ENCODE measurements around the gene ANKEF1. TPM values are rescaled to one million over a fixed set of nuclear protein-coding genes. Genes with fewer than 3 reads are reported as not detected.

Gene ANKEF1
- total RNA-seq, 2 donors from 2014 or later: 4.2 to 5.8 TPM

DNA sequence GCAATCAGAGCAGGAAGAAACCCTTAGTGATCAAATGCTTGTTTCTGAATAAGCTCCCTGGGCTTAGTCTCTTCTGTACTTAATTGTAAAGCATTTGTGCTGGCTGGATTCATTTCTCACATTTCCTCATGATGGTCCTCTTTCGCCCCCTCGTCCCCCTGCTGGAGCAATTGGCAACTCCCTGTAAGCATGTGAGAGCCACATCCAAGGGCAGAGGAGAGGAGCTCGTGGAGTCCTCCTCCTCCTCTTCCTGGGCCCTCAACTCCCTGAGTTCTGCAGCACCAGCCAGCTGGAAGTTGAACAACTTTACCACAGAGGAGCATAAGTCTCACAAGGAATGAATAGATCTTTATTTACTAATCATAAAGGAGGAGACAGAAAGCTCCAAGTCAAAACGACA, 12.6 kb downstream of the ANKEF1 start:
- DNase-seq (no peak), ATAC-seq (replicated peaks in 1 of 2) (no peak)
- no peak overlapping the region for H3K27ac Mint-ChIP-seq
- no peaks in the 10 kb centered on the region for H3K27me3 Mint-ChIP-seq (ENCODE audit: low read depth)
- H3K36me3 Mint-ChIP-seq (ENCODE audit: insufficient read depth in 2 of 2): peaks cover 0 to 2% of the 10 kb centered on the region in 2 donors
- no peaks in the 10 kb centered on the region for H3K4me1 Mint-ChIP-seq (ENCODE audit: low read depth)
- H3K9me3 Mint-ChIP-seq: no peaks in the 10 kb centered on the region
- H3K4me3 Mint-ChIP-seq: no peak overlapping the region

DNA sequence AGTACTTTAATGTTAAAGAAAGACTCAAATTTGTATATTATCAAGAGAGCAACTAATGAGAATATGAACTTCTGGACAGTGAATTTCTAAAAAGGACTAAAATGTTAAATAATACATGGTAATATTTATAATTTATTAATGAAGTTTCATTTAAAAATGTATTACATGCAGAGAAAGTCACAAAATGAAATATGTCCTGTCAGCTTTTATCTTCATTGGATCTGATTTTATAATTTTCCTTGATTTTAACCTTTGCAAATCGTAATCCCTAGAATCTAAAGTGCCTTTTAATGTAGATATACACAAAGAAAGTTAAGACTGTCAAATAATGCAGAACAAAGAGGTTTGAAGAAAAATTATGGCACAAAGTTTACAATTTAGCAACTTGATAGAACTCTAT, 16.4 kb downstream of the ANKEF1 start:
- DNase-seq: no peak
- Mint-ChIP-seq H3K36me3 (ENCODE audit: insufficient read depth in 2 of 2) (no peaks in the 10 kb centered on the region), H3K4me1 (ENCODE audit: low read depth) (no peaks in the 10 kb centered on the region), H3K4me3 (no peak overlapping the region), H3K9me3 (no peaks in the 10 kb centered on the region), H3K27me3 (ENCODE audit: low read depth) (no peaks in the 10 kb centered on the region), H3K27ac (no peak overlapping the region)
- no peak for ATAC-seq (replicated peaks in 1 of 2)

DNA sequence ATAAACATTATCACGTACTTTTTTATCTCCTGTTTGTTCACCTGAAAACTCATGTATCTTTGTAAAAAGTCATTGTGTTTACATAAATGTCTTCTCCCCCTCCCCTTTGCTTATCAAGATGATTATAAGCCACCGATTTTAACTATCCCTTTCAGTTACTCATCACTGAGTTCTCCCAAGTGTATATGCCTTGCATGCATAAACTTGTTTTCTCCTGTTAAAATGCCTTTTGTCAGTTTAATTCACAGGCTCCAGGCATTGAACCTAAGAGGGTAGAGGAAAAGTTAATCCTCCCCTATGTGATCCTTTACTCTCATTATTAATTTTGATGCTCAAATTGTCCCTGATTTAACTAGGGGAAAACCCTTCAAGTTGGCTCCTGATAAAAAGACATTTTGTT, 24.2 kb downstream of the ANKEF1 start:
- Mint-ChIP-seq H3K9me3 (no peaks in the 10 kb centered on the region), H3K27me3 (ENCODE audit: low read depth) (peaks cover 5% of the 10 kb centered on the region), H3K4me1 (ENCODE audit: low read depth) (no peaks in the 10 kb centered on the region), H3K36me3 (ENCODE audit: insufficient read depth in 2 of 2) (no peaks in the 10 kb centered on the region), H3K4me3 (no peak overlapping the region), H3K27ac (no peak overlapping the region)
- ATAC-seq (replicated peaks in 1 of 2) (no peak), DNase-seq (no peak)

DNA sequence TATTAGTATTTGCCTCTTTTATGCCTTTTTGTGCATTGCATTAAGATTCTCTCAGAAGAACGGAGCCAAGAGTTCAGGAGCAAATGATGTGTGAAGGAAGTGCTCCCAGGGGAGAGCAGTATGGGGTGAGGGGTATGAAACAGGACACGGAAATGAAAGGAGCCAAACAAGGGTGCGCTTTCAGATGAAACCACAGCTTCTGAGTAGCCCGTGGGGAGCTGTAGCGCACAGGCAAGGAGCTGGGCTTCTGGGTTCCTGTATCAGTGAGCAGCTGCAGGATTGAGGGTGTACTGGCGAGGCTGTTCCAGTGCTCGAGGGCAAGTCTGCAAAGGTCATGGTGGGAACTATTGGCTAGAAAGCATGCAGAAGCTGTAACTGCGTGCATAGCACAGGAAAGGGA, 25.4 kb downstream of the ANKEF1 start:
- DNase-seq: no peak
- H3K36me3 Mint-ChIP-seq (ENCODE audit: insufficient read depth in 2 of 2): no peaks in the 10 kb centered on the region
- no peak overlapping the region for H3K27ac Mint-ChIP-seq
- H3K4me3 Mint-ChIP-seq: no peak overlapping the region
- H3K27me3 Mint-ChIP-seq (ENCODE audit: low read depth): peaks cover 12% of the 10 kb centered on the region
- no peaks in the 10 kb centered on the region for H3K9me3 Mint-ChIP-seq
- no peaks in the 10 kb centered on the region for H3K4me1 Mint-ChIP-seq (ENCODE audit: low read depth)
- no peak for ATAC-seq (replicated peaks in 1 of 2)

DNA sequence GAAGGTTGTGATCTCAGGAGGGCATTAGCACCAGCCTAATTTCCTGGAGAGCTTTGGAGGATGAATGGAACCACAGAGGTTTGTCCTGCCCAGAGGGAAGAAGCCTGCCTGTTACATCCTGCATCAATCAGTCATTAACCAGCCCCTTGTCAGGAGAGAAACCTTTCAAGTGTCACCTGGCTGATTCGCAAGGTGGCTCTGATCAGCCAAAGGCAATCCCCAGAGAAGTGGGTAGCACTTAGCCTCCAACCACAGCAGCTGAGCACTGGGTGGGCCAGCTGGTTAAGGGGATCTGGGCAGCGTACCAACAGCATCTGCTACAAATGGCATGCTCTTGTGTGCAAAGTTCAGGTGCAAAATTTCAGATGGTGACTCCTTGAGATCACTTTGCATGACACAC, 26.9 kb downstream of the ANKEF1 start:
- Mint-ChIP-seq H3K9me3 (no peaks in the 10 kb centered on the region), H3K27me3 (ENCODE audit: low read depth) (peaks cover 17% of the 10 kb centered on the region), H3K36me3 (ENCODE audit: insufficient read depth in 2 of 2) (no peaks in the 10 kb centered on the region), H3K4me3 (no peak overlapping the region), H3K27ac (no peak overlapping the region), H3K4me1 (ENCODE audit: low read depth) (no peaks in the 10 kb centered on the region)
- no peak for ATAC-seq (replicated peaks in 1 of 2)
- no peak for DNase-seq

DNA sequence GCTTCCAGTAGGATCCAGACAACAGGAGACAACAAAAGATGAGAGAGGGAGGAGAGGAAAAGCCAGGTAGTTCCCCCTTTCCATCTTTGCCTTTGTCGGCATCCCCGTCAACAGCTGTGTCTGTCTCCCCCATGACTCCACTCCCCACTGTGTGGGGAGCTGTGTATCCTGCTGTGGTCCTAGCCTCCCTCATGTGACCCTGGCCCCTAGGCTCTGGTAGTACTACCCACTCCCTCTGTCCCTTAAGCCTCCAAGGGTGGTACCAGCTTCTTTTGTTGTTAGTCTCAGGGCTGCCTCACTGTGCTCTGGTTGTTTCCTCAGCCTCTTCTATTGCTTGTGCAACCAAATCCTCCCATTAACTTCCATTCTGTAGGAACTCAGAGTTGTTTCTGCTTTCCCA, 28.7 kb downstream of the ANKEF1 start:
- ATAC-seq (replicated peaks in 1 of 2): no peak
- no peaks in the 10 kb centered on the region for H3K9me3 Mint-ChIP-seq
- no peak overlapping the region for H3K4me3 Mint-ChIP-seq
- peaks cover 19% of the 10 kb centered on the region for H3K27me3 Mint-ChIP-seq (ENCODE audit: low read depth)
- no peaks in the 10 kb centered on the region for H3K4me1 Mint-ChIP-seq (ENCODE audit: low read depth)
- no peaks in the 10 kb centered on the region for H3K36me3 Mint-ChIP-seq (ENCODE audit: insufficient read depth in 2 of 2)
- DNase-seq: no peak
- no peak overlapping the region for H3K27ac Mint-ChIP-seq

DNA sequence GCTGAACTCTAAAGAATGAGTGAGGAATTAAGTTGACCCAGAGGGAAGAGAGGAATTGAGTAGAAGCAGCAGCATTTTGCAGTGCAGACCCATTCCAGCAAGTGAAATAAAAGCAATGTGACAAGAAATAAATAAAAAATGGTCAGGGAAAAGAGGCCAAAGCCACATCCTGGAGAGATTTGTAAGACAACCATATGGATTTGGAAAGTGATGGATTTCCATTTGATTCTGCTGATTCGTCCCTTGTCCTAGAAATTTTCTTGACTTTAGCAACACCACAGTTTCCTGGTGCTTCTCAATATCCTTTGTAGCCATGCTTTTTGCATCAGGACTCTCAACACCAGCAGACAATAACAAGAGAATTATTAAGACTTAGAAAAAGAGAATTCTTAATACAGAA, 29.8 kb downstream of the ANKEF1 start:
- H3K4me3 Mint-ChIP-seq: no peak overlapping the region
- no peak for DNase-seq
- no peak overlapping the region for H3K27ac Mint-ChIP-seq
- ATAC-seq (replicated peaks in 1 of 2): no peak
- peaks cover 0 to 4% of the 10 kb centered on the region in 2 donors for H3K9me3 Mint-ChIP-seq
- H3K4me1 Mint-ChIP-seq (ENCODE audit: low read depth): no peaks in the 10 kb centered on the region
- peaks cover 24% of the 10 kb centered on the region for H3K27me3 Mint-ChIP-seq (ENCODE audit: low read depth)
- no peaks in the 10 kb centered on the region for H3K36me3 Mint-ChIP-seq (ENCODE audit: insufficient read depth in 2 of 2)

DNA sequence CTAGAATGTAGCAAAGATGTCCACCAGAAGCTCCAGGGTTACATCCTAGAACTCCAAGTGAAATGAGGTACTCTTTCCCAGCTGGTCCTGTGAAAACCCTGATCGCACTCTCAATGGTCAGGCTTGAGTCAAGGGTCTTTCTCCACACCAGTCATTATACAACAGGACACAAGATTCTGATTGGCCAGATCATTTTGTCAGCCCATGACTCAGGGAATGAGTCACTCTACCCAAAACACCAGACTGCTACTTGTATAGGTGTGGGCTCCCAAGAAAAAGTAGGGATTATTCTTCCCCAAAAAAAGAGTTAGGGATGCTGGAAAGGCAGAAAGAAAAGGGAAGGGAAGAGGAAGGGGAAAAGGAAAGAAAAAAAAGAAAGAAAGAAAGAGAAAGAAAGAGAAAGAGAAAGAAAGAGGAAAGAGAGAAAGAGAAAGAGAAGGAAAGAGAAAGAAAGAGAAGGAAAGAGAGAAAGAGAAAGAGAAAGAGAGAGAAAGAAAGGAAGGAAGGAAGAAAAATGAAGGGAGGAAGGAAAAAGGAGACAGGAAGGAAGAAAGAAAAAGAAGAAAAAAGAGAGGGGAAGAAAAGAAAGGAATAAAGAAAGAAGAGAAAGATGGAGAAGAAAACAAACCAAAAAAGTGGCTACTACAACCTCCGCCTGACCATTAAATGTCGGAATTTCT, 30.5 kb downstream of the ANKEF1 start:
- Mint-ChIP-seq H3K27me3 (ENCODE audit: low read depth) (peaks cover 24% of the 10 kb centered on the region), H3K9me3 (peaks cover 2 to 4% of the 10 kb centered on the region in 2 donors), H3K4me1 (ENCODE audit: low read depth) (no peaks in the 10 kb centered on the region), H3K4me3 (no peak overlapping the region), H3K27ac (no peak overlapping the region), H3K36me3 (ENCODE audit: insufficient read depth in 2 of 2) (no peaks in the 10 kb centered on the region)
- DNase-seq (no peak), ATAC-seq (replicated peaks in 1 of 2) (peak in 1 of 2 donors; percentile 33)

DNA sequence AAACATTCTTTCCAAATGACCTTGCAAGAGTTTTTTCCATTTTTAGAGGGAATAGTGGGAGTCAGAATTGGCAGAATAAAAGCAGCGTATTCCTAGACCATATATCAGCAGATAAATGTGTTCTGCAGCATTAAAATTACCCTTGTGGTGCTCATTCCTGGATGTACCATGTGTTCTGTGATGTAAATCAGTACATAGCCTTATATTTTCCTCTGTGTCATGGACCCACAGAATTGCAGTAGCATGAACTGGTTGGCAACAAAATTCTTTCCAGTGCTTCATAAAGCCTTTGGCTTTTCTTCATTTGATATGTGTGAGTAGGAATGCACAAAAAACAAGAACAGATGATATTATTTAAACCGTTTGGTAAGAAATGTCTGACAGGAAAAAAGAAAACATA, 32.5 kb downstream of the ANKEF1 start:
- no peak for ATAC-seq (replicated peaks in 1 of 2)
- peaks cover 2 to 4% of the 10 kb centered on the region in 2 donors for H3K9me3 Mint-ChIP-seq
- no peak overlapping the region for H3K27ac Mint-ChIP-seq
- H3K27me3 Mint-ChIP-seq (ENCODE audit: low read depth): peaks cover 24% of the 10 kb centered on the region
- H3K36me3 Mint-ChIP-seq (ENCODE audit: insufficient read depth in 2 of 2): no peaks in the 10 kb centered on the region
- H3K4me1 Mint-ChIP-seq (ENCODE audit: low read depth): no peaks in the 10 kb centered on the region
- H3K4me3 Mint-ChIP-seq: no peak overlapping the region
- no peak for DNase-seq

DNA sequence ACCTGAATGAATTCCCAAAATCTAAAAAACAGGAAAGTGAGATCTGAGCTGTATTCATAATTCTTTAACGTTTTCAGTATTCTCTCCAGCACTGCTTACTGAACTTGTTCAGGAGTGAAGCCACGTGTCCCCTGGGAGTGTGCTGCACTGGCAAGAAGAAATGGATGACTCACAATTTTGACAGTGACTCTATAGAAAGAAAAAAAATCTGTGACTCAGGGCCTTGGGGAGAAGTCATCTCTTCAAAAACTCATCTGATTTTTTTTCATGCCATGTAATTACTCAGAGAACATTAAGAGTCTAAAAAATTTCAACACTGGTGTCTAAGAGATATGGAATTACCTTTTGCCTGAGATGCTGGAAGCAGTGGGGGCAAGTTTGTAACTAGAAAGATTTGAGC, 39.7 kb downstream of the ANKEF1 start:
- no peak for DNase-seq
- Mint-ChIP-seq H3K4me1 (ENCODE audit: low read depth) (no peaks in the 10 kb centered on the region), H3K27ac (peak overlapping the region; percentile 79), H3K27me3 (ENCODE audit: low read depth) (peaks cover 13% of the 10 kb centered on the region), H3K36me3 (ENCODE audit: insufficient read depth in 2 of 2) (no peaks in the 10 kb centered on the region), H3K9me3 (peaks cover 0 to 2% of the 10 kb centered on the region in 2 donors), H3K4me3 (no peak overlapping the region)
- peak; percentile 46 to 58 for ATAC-seq (replicated peaks in 1 of 2)

DNA sequence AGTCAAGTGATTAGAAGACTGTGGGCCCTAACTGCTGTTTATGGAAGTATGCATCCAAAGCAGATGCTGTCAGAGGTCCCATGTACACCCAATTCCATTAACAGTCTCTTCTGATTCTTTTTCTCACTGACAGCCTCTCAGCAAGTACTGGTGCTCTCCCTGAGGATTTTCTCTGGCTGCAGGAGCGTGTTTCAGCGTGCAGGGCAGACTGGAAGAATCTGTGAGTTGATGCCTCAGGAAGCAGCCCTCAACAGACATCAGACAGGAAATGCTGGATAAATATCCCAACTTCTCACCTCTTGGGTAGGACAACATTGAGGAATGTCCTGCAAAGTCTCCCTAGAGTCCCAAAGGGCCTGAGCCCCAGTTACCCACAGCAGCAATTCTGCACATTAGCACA, 40.8 kb downstream of the ANKEF1 start:
- H3K4me3 Mint-ChIP-seq: no peak overlapping the region
- no peak for ATAC-seq (replicated peaks in 1 of 2)
- H3K27ac Mint-ChIP-seq: no peak overlapping the region
- no peaks in the 10 kb centered on the region for H3K4me1 Mint-ChIP-seq (ENCODE audit: low read depth)
- H3K9me3 Mint-ChIP-seq: no peaks in the 10 kb centered on the region
- H3K27me3 Mint-ChIP-seq (ENCODE audit: low read depth): peaks cover 13% of the 10 kb centered on the region
- no peaks in the 10 kb centered on the region for H3K36me3 Mint-ChIP-seq (ENCODE audit: insufficient read depth in 2 of 2)
- DNase-seq: no peak

DNA sequence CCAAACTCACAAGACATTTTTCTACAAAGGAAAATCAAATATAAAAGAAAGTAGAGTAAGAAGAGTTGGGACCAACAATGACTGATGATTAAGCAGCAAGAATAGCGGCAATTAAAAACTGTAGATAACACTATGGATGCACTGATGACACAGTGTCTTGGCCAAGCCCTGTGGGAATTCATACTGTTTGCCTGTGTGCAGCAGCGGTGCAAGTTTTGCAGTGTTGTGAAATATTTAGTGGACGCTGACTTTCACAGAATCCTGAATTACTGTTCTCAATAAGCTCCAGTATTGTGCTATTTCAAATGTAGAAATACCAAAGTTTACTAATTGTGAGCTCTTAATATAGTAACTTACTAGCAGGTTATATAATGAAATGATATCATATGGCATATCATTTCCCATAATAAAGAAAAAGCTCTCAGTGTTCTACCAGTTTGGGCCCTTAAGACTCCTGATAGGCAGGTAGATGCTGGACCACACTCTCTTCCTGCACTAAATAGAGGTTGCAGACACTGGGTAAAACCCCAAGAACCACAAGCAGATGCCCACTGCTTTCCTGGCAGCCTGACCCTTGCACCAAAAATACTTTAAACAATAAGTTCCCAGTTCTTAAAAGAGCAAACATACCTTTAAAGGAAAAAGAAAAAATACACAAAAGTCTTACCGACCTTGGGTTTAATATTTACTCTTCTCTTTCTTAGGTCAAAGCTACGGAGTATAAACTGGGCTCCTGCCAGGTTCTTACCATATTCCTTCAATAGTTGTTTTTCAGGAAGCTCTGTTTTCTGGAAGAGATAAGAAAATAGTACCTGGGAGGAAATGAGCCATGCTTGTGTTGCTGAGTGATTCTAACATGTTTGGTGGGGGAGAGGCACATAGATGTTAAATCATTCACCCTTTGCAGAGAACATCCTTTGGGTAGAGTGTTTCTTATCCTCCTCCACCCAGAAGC, 41.6 kb downstream of the ANKEF1 start:
- ATAC-seq (replicated peaks in 1 of 2) (no peak), DNase-seq (no peak)
- Mint-ChIP-seq H3K27ac (no peak overlapping the region), H3K4me1 (ENCODE audit: low read depth) (no peaks in the 10 kb centered on the region), H3K9me3 (no peaks in the 10 kb centered on the region), H3K36me3 (ENCODE audit: insufficient read depth in 2 of 2) (no peaks in the 10 kb centered on the region), H3K27me3 (ENCODE audit: low read depth) (peaks cover 13% of the 10 kb centered on the region), H3K4me3 (no peak overlapping the region)

DNA sequence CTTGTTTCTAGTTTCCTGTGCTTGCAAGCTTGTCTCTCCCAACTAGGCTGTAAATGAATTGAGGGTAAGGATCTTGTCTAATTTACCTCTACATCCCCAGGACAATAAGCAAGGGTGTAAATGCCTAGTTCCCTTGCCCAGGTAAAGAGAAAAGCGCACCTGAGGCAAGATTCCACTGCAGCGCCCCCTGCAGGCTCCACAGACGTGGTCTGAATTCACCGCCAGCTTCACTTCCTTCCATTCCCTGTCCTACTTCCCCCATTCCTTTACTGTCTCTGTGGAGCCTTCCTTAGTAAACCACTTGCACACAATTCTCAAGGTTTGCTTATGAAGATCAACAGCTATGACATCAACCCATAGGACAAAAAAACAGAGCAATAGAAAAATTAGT, 42.3 kb downstream of the ANKEF1 start:
- ATAC-seq (replicated peaks in 1 of 2): no peak
- H3K27me3 Mint-ChIP-seq (ENCODE audit: low read depth): peaks cover 13% of the 10 kb centered on the region
- H3K4me3 Mint-ChIP-seq: no peak overlapping the region
- no peaks in the 10 kb centered on the region for H3K36me3 Mint-ChIP-seq (ENCODE audit: insufficient read depth in 2 of 2)
- H3K4me1 Mint-ChIP-seq (ENCODE audit: low read depth): no peaks in the 10 kb centered on the region
- peak in 1 of 2 donors; percentile 6 for DNase-seq
- no peaks in the 10 kb centered on the region for H3K9me3 Mint-ChIP-seq
- H3K27ac Mint-ChIP-seq: no peak overlapping the region
